ENCODE data around the gene CACNA1A. TPM values are rescaled to one million over a fixed set of nuclear protein-coding genes. Genes with fewer than 3 reads are reported as not detected.

CACNA1A gene
- total RNA-seq, 1 donor from 2014 or later, result 7.7 TPM

GRCh38 chr19:13228561-13228960 lies 277.7 kb downstream of the CACNA1A start:
- peaks cover 0 to 5% of the 10 kb centered on the region in 2 donors for H3K4me1 ChIP-seq
- intact Hi-C loops (cut with DNase I), result no loop called here
- H3K4me3 ChIP-seq, result no peak overlapping the region
- no peak for DNase-seq (ENCODE audit: low spot score in 2 of 2)
- H3K36me3 ChIP-seq, result no peaks in the 10 kb centered on the region
- no peak overlapping the region for H3K27ac ChIP-seq
- H3K27me3 ChIP-seq, result no peaks in the 10 kb centered on the region
- no peak for TF ChIP-seq CTCF (IDR thresholded peaks at IDR 0.05)
- H3K9me3 ChIP-seq, result no peaks in the 10 kb centered on the region

- Histone ChIP-seq H3K9me3 (no peaks in the 10 kb centered on the region), H3K4me3 (no peak overlapping the region), H3K27me3 (no peaks in the 10 kb centered on the region), H3K4me1 (peaks cover 0 to 5% of the 10 kb centered on the region in 2 donors), H3K36me3 (no peaks in the 10 kb centered on the region), H3K27ac (no peak overlapping the region)
- no peak for DNase-seq (ENCODE audit: low spot score in 2 of 2)
- intact Hi-C loops (cut with DNase I), result no loop called here
- no peak for TF ChIP-seq CTCF (IDR thresholded peaks at IDR 0.05)
Measured at GRCh38 chr19:13226983-13227382, 279.3 kb downstream of the CACNA1A start.

- H3K36me3 ChIP-seq, result no peaks in the 10 kb centered on the region
- no peak overlapping the region for H3K27ac ChIP-seq
- no peak for TF ChIP-seq CTCF (IDR thresholded peaks at IDR 0.05)
- no peaks in the 10 kb centered on the region for H3K27me3 ChIP-seq
- intact Hi-C loops (cut with DNase I), result no loop called here
- no peaks in the 10 kb centered on the region for H3K4me1 ChIP-seq
- H3K9me3 ChIP-seq, result no peaks in the 10 kb centered on the region
- H3K4me3 ChIP-seq, result no peak overlapping the region
- DNase-seq (ENCODE audit: low spot score in 2 of 2), result no peak
Measured at GRCh38 chr19:13225973-13226865, 280.1 kb downstream of the CACNA1A start.

- no peaks in the 10 kb centered on the region for H3K36me3 ChIP-seq
- intact Hi-C loops (cut with DNase I), result no loop called here
- H3K9me3 ChIP-seq, result no peaks in the 10 kb centered on the region
- H3K4me3 ChIP-seq, result no peak overlapping the region
- H3K27ac ChIP-seq, result no peak overlapping the region
- DNase-seq (ENCODE audit: low spot score in 2 of 2), result no peak
- no peak for TF ChIP-seq CTCF (IDR thresholded peaks at IDR 0.05)
- no peaks in the 10 kb centered on the region for H3K27me3 ChIP-seq
- H3K4me1 ChIP-seq, result no peaks in the 10 kb centered on the region
Measured at GRCh38 chr19:13225085-13225484, 281.2 kb downstream of the CACNA1A start.

- no peak for TF ChIP-seq CTCF (IDR thresholded peaks at IDR 0.05)
- DNase-seq (ENCODE audit: low spot score in 2 of 2), result no peak
- H3K36me3 ChIP-seq, result no peaks in the 10 kb centered on the region
Measured at GRCh38 chr19:13220847-13221246, 285.4 kb downstream of the CACNA1A start.

More at GRCh38 chr19:13220847-13221246, 285.4 kb downstream of the CACNA1A start:
- Histone ChIP-seq H3K27ac (no peak overlapping the region), H3K9me3 (no peaks in the 10 kb centered on the region), H3K4me3 (no peak overlapping the region), H3K4me1 (no peaks in the 10 kb centered on the region), H3K27me3 (no peaks in the 10 kb centered on the region)
- intact Hi-C loops (cut with DNase I), result no loop called here

Data from ascending aorta (tissue), 2 donors.